Body of pancreas (tissue), 4 donors: ENCODE measurements around the gene ESYT2. TPM values are rescaled to one million over a fixed set of nuclear protein-coding genes. Genes with fewer than 3 reads are reported as not detected.
"Not testable (repeated sequence)": the region's sequence is repeated elsewhere in the genome, so short reads cannot be mapped to it uniquely, and the experiment has no call there.

Experiments
- ATAC-seq: fragments of 150-250 bp; one replicate; pipeline ENCODE4 v1.9.1; 2016
- DNase-seq, 4 donors: peaks; one replicate each; pipeline ENCODE4 v3.0.0-alpha.2; 2019
- H3K27ac ChIP-seq, 4 donors: fragments of 200-600 bp; sonication (generic); 1 replicate in 3 of 4; 2 replicates in 1 of 4; pipeline versions ENCODE4 v1.5.1 to v1.6.1; 2016 to 2019; ENCODE audit warnings: mild to moderate bottlenecking in 1 of 4, mixed read lengths in 1 of 4, moderate library complexity in 1 of 4
- H3K27me3 ChIP-seq, 2 donors: fragments of 200-600 bp; sonication (generic); one replicate each; pipeline ENCODE4 v1.6.0; 2016; ENCODE audit warnings: mild to moderate bottlenecking in 1 of 2
- H3K36me3 ChIP-seq, 2 donors: fragments of 200-600 bp; sonication (generic); replicated peaks in 1 of 2; 2 replicates each; pipeline ENCODE4 v1.5.1; 2016; ENCODE audit warnings: low read depth in 2 of 2; ENCODE audit not compliant: insufficient read depth in 1 of 2
- H3K4me1 ChIP-seq: fragments of 200-600 bp; sonication (generic); one replicate; pipeline ENCODE4 v1.6.0; 2016
- H3K4me3 ChIP-seq, 2 donors: fragments of 200-600 bp; sonication (generic); 1 replicate in 1 of 2; 2 replicates in 1 of 2; pipeline ENCODE4 v1.5.1; 2016 to 2019
- H3K9me3 ChIP-seq, 3 donors: fragments of 200-600 bp; sonication (generic); 1 replicate in 2 of 3; 2 replicates in 1 of 3; pipeline ENCODE4 v1.5.1; 2016
- CTCF ChIP-seq, 7 experiments: fragments of 450-650 bp in 4 of 7; fragments of 200-600 bp in 3 of 7; sonication (generic) in 3 of 7; IDR thresholded peaks; one replicate each; pipeline ENCODE4 v1.5.1; 2016 to 2019; ENCODE audit warnings: antibody characterized with exemption in 7 of 7
- POLR2A ChIP-seq, 3 donors: fragments of 450-650 bp; IDR thresholded peaks; one replicate each; pipeline ENCODE4 v1.6.1; 2016; ENCODE audit warnings: antibody characterized with exemption in 3 of 3, mild to moderate bottlenecking in 2 of 3
- WGBS, 2 donors: methylation state at CpG; one replicate each; pipeline ENCODE4 v1.1.5; 2017; 5-methylcytosine and 5-hydroxymethylcytosine counted together
- intact Hi-C: fragments of 100-400 bp; cut with DNase I; formaldehyde crosslinking; loops from one replicate; pipeline ENCODE4 v1.15.1; 2023
- total RNA-seq, 2 donors: library from RNA; depleted of rRNA; stranded (reverse); fragments of >200 nt; gene quantifications; one replicate each; pipeline ENCODE4 v1.1.0, GENCODE V29; 2016

The ESYT2 gene
- total RNA-seq, 2 donors from 2014 or later, result 35.9 to 40.5 TPM

DNA sequence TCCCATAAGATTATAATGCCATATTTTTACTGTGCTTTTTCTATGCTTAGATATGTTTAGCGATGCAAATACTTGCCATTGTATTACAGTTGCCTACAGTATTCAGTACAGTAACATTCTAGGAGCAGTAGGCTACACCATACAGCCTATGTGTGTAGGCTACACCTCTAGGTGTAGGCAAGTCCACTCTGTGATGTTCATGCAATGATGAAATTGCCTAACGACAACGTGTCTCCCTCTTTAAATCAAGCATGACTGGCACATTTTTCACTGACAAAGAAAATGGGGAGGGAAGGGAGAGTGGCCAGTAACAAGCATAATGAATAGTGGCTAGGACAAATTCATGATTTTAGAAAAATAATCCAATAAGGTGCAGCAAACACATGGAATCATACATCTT is 126.4 kb downstream of the ESYT2 start:
- Histone ChIP-seq H3K9me3 (peaks cover 0 to 4% (median 0%) of the 10 kb centered on the region in 3 donors), H3K4me3 (no peak overlapping the region), H3K27ac (no peak overlapping the region), H3K36me3 (no peaks in the 10 kb centered on the region), H3K4me1 (peaks cover 16% of the 10 kb centered on the region), H3K27me3 (no peaks in the 10 kb centered on the region)
- TF ChIP-seq POLR2A (IDR thresholded peaks at IDR 0.05) (no peak), CTCF (IDR thresholded peaks at IDR 0.05) (no peak)
- no peak for DNase-seq
- 51% methylated on average over 3 of the region's 3 CpGs for WGBS, 2 donors
- intact Hi-C loops, result no loop called here
- no peak for ATAC-seq

DNA sequence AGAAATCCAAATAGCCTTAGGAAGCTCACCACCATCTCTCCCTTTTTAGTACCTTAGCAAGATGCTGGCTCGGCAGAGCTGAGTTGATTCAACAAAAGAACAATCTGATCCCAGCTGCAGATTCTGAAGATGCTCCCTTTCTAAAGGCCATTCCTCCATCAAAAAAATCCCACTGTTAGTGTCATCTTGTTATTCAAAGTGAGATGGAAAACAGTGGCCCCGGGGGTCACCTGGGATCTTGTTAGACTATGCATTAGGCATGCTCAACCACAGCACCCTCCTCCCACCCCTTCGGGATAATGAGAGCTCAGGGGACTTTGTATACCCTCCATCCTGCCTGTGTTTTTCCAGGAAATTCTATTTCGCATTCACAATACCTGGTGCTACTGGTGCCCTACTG is 127.1 kb downstream of the ESYT2 start:
- TF ChIP-seq CTCF (IDR thresholded peaks at IDR 0.05) (no peak), POLR2A (IDR thresholded peaks at IDR 0.05) (no peak)
- H3K36me3 ChIP-seq, result no peaks in the 10 kb centered on the region
- H3K9me3 ChIP-seq, result no peaks in the 10 kb centered on the region
- 46 to 58% methylated on average over 4 of the region's 4 CpGs for WGBS, 2 donors
- no peak overlapping the region for H3K27ac ChIP-seq
- intact Hi-C loops, result no loop called here
- no peaks in the 10 kb centered on the region for H3K27me3 ChIP-seq
- ATAC-seq (no peak), DNase-seq (no peak)
- H3K4me3 ChIP-seq, result no peak overlapping the region
- H3K4me1 ChIP-seq, result peaks cover 16% of the 10 kb centered on the region

- DNase-seq, result no peak
- H3K4me3 ChIP-seq, result no peak overlapping the region
- H3K36me3 ChIP-seq, result no peaks in the 10 kb centered on the region
- peaks cover 22% of the 10 kb centered on the region for H3K4me1 ChIP-seq
- H3K9me3 ChIP-seq, result no peaks in the 10 kb centered on the region
- 87 to 94% methylated on average over 5 of the region's 5 CpGs for WGBS, 2 donors
- no peak for ATAC-seq
- H3K27me3 ChIP-seq, result no peaks in the 10 kb centered on the region
- no peak overlapping the region for H3K27ac ChIP-seq
- TF ChIP-seq CTCF (IDR thresholded peaks at IDR 0.05), result no peak
- TF ChIP-seq POLR2A (IDR thresholded peaks at IDR 0.05), result no peak
- intact Hi-C loops, result no loop called here
Measured at GRCh38 chr7:158700008-158700407, 129.3 kb downstream of the ESYT2 start.

DNA sequence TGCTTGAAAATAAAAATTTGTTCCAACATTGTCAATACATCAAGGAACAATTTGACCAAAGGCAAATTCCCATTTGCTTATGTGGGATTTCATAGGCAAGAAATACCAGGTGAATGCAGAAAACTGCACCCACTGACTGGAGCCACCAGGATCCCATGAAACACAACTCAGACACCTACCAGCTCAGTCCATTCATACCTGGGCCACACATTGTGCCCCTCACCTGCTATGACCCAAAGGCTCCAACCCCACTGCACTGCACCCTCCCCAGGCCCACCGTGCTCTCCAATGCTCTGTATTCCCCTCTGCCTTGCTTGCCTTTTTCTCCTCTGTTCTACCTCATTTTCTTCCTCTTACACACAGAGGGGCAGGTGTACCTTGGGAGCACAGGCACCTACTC is 130.0 kb downstream of the ESYT2 start:
- ATAC-seq (no peak), DNase-seq (no peak)
- Histone ChIP-seq H3K27ac (no peak overlapping the region), H3K4me3 (no peak overlapping the region), H3K27me3 (no peaks in the 10 kb centered on the region), H3K9me3 (no peaks in the 10 kb centered on the region), H3K36me3 (no peaks in the 10 kb centered on the region), H3K4me1 (peaks cover 21% of the 10 kb centered on the region)
- no peak for TF ChIP-seq POLR2A (IDR thresholded peaks at IDR 0.05)
- TF ChIP-seq CTCF (IDR thresholded peaks at IDR 0.05), result no peak
- intact Hi-C loops, result loop anchor here (10.0 kb wide), 1 partner anchor 275 kb away; no protein-coding TSS in a partner anchor
- 0% methylated on average over 1 of the region's 1 CpG for WGBS, 2 donors

DNA sequence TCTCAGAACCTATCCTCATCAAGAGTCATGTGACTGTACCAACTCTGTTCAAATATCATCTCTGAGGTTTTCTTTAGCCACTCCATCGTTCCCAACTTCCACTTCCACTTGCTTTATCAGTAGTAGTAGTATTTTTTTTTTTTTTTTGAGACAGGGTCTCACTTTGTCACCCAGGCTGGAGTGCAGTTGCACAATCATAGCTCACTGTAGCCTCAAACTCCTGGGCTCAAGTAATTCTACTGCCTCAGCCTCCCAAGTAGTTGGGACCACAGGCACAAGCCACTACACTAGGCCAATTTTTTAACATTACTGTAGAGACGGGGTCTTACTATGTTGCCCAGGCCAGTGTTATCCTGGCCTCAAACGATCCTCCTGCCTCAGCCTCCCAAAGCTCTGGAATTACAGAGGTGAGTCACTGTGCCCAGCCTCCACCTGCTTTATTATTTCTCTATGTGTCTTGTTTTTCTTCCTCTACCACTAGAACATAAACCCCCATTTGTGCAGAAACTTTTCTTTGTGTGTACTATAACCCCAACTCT is 130.6 kb downstream of the ESYT2 start:
- H3K9me3 ChIP-seq, result no peaks in the 10 kb centered on the region
- WGBS, 2 donors, result 84 to 91% methylated on average over 3 of the region's 3 CpGs
- DNase-seq (no peak), ATAC-seq (no peak)
- TF ChIP-seq POLR2A (IDR thresholded peaks at IDR 0.05) (no peak), CTCF (IDR thresholded peaks at IDR 0.05) (no peak)
- intact Hi-C loops, result loop anchor here (10.0 kb wide), 1 partner anchor 276 kb away; no protein-coding TSS in a partner anchor
- H3K27me3 ChIP-seq, result no peaks in the 10 kb centered on the region
- peaks cover 15% of the 10 kb centered on the region for H3K4me1 ChIP-seq
- H3K27ac ChIP-seq, result no peak overlapping the region
- H3K36me3 ChIP-seq, result no peaks in the 10 kb centered on the region
- no peak overlapping the region for H3K4me3 ChIP-seq

GRCh38 chr7:158697597-158697996 is 131.7 kb downstream of the ESYT2 start:
- H3K9me3 ChIP-seq, H3K27ac ChIP-seq, DNase-seq, H3K27me3 ChIP-seq, H3K36me3 ChIP-seq, H3K4me3 ChIP-seq, ATAC-seq: not testable (repeated sequence)
- peaks cover 13% of the 10 kb centered on the region for H3K4me1 ChIP-seq
- intact Hi-C loops, result loop anchor here (10.0 kb wide), 1 partner anchor 277 kb away; no protein-coding TSS in a partner anchor
- 98 to 100% methylated on average over 2 of the region's 2 CpGs for WGBS, 2 donors
